Measurements from ENCODE around the gene PEF1. TPM values are rescaled to one million over a fixed set of nuclear protein-coding genes. Genes with fewer than 3 reads are reported as not detected.
A peak's percentile ranks its signal among the peaks of the same experiment; 100 is the strongest.

Gene PEF1
- polyA plus RNA-seq, 1 donor (not counting 4 experiments of a cell fraction or from before 2014, with no cell fraction given): 72.2 TPM

GRCh38 chr1:31665234-31665878, 20.7 kb upstream of the PEF1 start:
- FAIRE-seq (no peak), DNase-seq (ENCODE audit: low read depth, low spot score) (no peak)
- H3K4me2 ChIP-seq (ENCODE audit: control insufficient read depth, extremely low read depth, insufficient read depth, low read depth, low read length): no peak overlapping the region
- no peaks in the 10 kb centered on the region for H3K79me2 ChIP-seq (ENCODE audit: control insufficient read depth, insufficient read depth, low read length)
- peaks cover 20 to 53% of the 10 kb centered on the region in 2 experiments for H3K36me3 ChIP-seq (ENCODE audit: control insufficient read depth in 2 of 2, extremely low read depth in 1 of 2, insufficient read depth in 2 of 2, low read length in 2 of 2)
- H3K4me1 ChIP-seq (ENCODE audit: control insufficient read depth, extremely low read depth, insufficient read depth, low read length): peaks cover 37% of the 10 kb centered on the region
- no peaks in the 10 kb centered on the region for H3K9me3 ChIP-seq (ENCODE audit: control insufficient read depth, low read depth, low read length)
- TF ChIP-seq EZH2 (IDR thresholded peaks at IDR 0.05; ENCODE audit: low read length) (no peak), CTCF (optimal IDR thresholded peaks at IDR 0.05 in 1 of 3, IDR thresholded peaks at IDR 0.05 in 1 of 3, conservative IDR thresholded peaks at IDR 0.05 in 1 of 3; ENCODE audit: extremely low read depth in 1 of 3, insufficient read depth in 2 of 3, low read length in 3 of 3) (no peak)
- H3K9me1 ChIP-seq (ENCODE audit: control insufficient read depth, extremely low read depth, insufficient read depth, low read length): peaks cover 3% of the 10 kb centered on the region
- dilution Hi-C loops (cut with MboI; ENCODE audit: extremely low pct_ligation_motif_present, low sequenced_read_pairs): no loop called here
- H3K27ac ChIP-seq (ENCODE audit: control insufficient read depth, insufficient read depth, low read length): peak overlapping the region; percentile 75
- H3K27me3 ChIP-seq (ENCODE audit: control insufficient read depth, extremely low read depth, insufficient read depth, low read length): no peaks in the 10 kb centered on the region
- H3K9ac ChIP-seq (ENCODE audit: control insufficient read depth, extremely low read depth, insufficient read depth, low read length): no peak overlapping the region
- no peak overlapping the region for H2AFZ ChIP-seq (ENCODE audit: control insufficient read depth, low read length)
- H4K20me1 ChIP-seq (ENCODE audit: control insufficient read depth, extremely low read depth, insufficient read depth, low read length): no peaks in the 10 kb centered on the region
- H3K4me3 ChIP-seq (ENCODE audit: control insufficient read depth in 2 of 3, extremely low read depth in 1 of 3, insufficient read depth in 2 of 3, low read depth in 1 of 3, low read length in 3 of 3): no peak overlapping the region

GRCh38 chr1:31664528-31664927, 19.9 kb upstream of the PEF1 start:
- H4K20me1 ChIP-seq (ENCODE audit: control insufficient read depth, extremely low read depth, insufficient read depth, low read length): no peaks in the 10 kb centered on the region
- H3K9ac ChIP-seq (ENCODE audit: control insufficient read depth, extremely low read depth, insufficient read depth, low read length): no peak overlapping the region
- H3K27me3 ChIP-seq (ENCODE audit: control insufficient read depth, extremely low read depth, insufficient read depth, low read length): no peaks in the 10 kb centered on the region
- H3K36me3 ChIP-seq (ENCODE audit: control insufficient read depth in 2 of 2, extremely low read depth in 1 of 2, insufficient read depth in 2 of 2, low read length in 2 of 2): peaks cover 24 to 53% of the 10 kb centered on the region in 2 experiments
- no peaks in the 10 kb centered on the region for H3K79me2 ChIP-seq (ENCODE audit: control insufficient read depth, insufficient read depth, low read length)
- DNase-seq (ENCODE audit: low read depth, low spot score): no peak
- peaks cover 3% of the 10 kb centered on the region for H3K9me1 ChIP-seq (ENCODE audit: control insufficient read depth, extremely low read depth, insufficient read depth, low read length)
- H3K4me1 ChIP-seq (ENCODE audit: control insufficient read depth, extremely low read depth, insufficient read depth, low read length): peaks cover 29% of the 10 kb centered on the region
- no peak overlapping the region for H2AFZ ChIP-seq (ENCODE audit: control insufficient read depth, low read length)
- H3K27ac ChIP-seq (ENCODE audit: control insufficient read depth, insufficient read depth, low read length): no peak overlapping the region
- H3K4me2 ChIP-seq (ENCODE audit: control insufficient read depth, extremely low read depth, insufficient read depth, low read depth, low read length): no peak overlapping the region
- dilution Hi-C loops (cut with MboI; ENCODE audit: extremely low pct_ligation_motif_present, low sequenced_read_pairs): no loop called here
- no peak overlapping the region for H3K4me3 ChIP-seq (ENCODE audit: control insufficient read depth in 2 of 3, extremely low read depth in 1 of 3, insufficient read depth in 2 of 3, low read depth in 1 of 3, low read length in 3 of 3)
- no peak for FAIRE-seq
- TF ChIP-seq EZH2 (IDR thresholded peaks at IDR 0.05; ENCODE audit: low read length): no peak
- TF ChIP-seq CTCF (optimal IDR thresholded peaks at IDR 0.05 in 1 of 3, IDR thresholded peaks at IDR 0.05 in 1 of 3, conservative IDR thresholded peaks at IDR 0.05 in 1 of 3; ENCODE audit: extremely low read depth in 1 of 3, insufficient read depth in 2 of 3, low read length in 3 of 3): no peak
- no peaks in the 10 kb centered on the region for H3K9me3 ChIP-seq (ENCODE audit: control insufficient read depth, low read depth, low read length)

Measured in keratinocyte (primary cell).